DMS53 treated with DMSO at 0.1 percent for 48 hours (cell line): ENCODE results near the gene NBEA.

ENCODE experiments used
- DNase-seq: peaks from one replicate; lab custom pipeline; 2025; ENCODE audit not compliant: unreplicated experiment; lab: John Stamatoyannopoulos, UW

Gene NBEA

DNA sequence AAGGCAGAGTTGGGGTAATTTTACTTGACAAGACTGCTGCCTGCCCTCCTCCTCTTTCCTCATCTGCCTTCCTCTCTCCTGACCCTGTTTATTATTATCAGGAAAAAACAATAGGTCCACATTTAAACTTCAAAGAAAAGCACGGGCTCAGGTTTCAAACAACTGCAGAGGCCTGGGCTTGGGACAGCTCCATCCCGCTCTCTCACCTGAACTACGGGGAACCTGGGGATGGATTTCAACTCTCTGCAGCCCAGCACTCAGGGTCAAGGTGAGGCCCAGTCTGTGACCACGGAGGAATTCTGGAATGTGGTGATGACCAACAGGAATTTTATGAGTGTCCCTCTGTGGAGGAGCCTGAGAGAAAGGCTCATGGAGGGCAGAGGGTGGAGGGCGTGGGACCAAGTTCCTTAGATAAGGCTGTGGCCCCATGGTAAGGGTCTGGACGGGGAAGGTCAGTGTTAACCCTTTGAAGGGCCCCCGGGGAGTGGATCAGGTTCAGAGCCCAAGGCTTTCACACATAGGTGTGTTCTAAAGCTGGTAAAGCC, 755.2 kb downstream of the NBEA start:
- no peak for DNase-seq

GRCh38 chr13:35698911-35699576, 757.0 kb downstream of the NBEA start:
- no peak for DNase-seq

DNA sequence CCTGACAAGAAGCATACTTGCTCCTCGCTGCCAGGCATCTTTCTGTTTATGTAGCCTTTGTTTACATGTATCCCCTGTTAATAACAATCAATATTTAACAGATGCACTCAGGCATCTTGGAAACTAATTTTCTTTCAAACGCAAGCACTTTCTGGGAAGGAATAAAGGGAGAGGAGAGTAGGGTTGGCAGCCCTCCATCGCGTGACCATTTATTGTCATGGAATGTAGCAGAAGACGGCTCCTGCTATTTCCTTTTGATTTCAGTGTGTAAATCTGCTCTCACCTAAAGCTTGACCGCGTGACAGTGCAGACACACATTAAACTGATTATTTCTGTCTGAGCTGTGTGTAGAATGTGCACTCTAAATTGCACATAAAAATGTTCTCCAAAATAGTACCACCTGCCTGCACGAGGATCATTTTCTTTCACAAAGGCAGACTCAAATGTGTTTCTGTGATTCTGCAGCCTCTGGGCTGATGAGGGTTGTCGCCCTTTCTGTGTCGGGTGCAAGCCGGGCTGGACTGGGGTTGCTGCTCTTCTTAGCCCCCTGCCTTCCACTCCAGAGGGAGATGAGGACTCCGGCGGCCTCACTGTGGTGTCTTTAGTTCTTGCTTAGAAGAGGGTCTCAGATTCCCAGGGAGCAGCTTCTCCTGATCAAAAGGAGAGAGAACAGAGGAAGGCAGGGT, 757.9 kb downstream of the NBEA start:
- no peak for DNase-seq

GRCh38 chr13:35700671-35701070, 758.6 kb downstream of the NBEA start:
- DNase-seq, result no peak

DNA sequence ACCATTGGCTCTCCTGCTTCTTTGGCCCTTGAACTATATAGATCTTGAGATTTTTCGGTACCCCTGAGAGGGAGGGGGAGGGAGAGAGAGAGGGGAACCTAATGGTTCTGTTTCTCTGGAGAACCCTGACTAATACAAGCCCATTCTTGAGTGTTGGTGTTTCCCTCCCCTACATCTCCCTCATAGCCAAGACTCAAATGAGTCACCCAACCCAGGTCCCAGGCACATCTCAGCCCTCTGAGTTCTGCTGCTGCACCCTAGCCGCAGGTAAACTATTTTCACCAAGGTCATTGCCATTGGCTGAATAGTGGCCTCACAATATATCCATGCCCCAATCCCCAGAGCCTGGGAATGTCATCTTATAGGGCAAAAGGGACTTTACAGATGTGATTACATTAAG, 760.2 kb downstream of the NBEA start:
- DNase-seq, result no peak

GRCh38 chr13:35703061-35703460, 761.0 kb downstream of the NBEA start:
- no peak for DNase-seq

- DNase-seq, result no peak
These were observed 762.3 kb downstream of the NBEA start for GRCh38 chr13:35704331-35704730.

DNA sequence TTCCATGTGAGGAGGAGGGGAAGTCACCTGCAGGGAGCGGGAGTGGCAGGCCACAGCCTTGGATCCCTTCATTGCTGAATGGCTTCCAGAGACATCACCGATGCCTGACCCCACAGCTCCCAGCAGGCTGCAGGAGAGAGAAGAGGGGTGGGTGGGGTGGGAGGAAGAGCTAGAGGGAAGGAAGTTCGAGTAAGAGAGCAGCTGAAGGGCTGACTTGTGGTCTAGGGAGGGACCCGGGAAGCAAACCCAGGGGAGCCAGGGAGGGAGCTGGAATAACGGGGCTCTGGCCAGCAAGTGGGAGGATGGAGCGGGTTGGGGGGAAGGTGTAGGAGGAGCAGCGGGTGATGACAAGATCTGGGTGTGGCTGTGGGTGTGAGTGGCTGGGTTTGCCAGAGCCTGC, 764.2 kb downstream of the NBEA start:
- no peak for DNase-seq

GRCh38 chr13:35706721-35707120, 764.7 kb downstream of the NBEA start:
- no peak for DNase-seq

- no peak for DNase-seq
These were observed 769.8 kb downstream of the NBEA start for GRCh38 chr13:35711909-35712308.

GRCh38 chr13:35712907-35713761, 771.1 kb downstream of the NBEA start:
- no peak for DNase-seq

GRCh38 chr13:35714121-35714520, 772.1 kb downstream of the NBEA start:
- no peak for DNase-seq

- DNase-seq, result no peak
These were observed 772.7 kb downstream of the NBEA start for GRCh38 chr13:35714588-35715377.

DNA sequence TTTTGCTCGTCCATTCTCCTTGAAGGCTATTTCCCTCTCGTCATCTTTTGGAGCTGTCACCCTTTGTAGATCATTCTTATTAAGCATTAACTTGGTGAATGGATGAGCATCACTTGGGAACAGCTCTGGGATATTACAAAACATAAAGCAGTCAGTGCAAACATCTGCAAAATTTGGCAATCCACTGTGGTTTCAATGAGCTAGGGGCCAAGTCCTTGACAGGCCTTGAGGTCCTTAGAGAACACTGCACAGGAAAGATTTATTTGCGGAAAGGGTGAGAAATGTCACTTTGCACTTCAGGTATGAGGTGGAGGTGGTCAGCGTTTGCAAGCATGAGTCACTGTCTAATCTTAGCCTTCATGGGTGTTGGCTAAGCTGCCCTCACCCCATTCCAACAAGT, 774.1 kb downstream of the NBEA start:
- no peak for DNase-seq

- DNase-seq, result no peak
These were observed 774.7 kb downstream of the NBEA start for GRCh38 chr13:35716729-35717128.

GRCh38 chr13:35718084-35718483, 776.0 kb downstream of the NBEA start:
- DNase-seq, result no peak

- no peak for DNase-seq
These were observed 778.2 kb downstream of the NBEA start for GRCh38 chr13:35720290-35720689.

GRCh38 chr13:35720690-35721554, 778.9 kb downstream of the NBEA start:
- peak; percentile 32 for DNase-seq
